ENCODE data around the gene WWC2. TPM values are rescaled to one million over a fixed set of nuclear protein-coding genes. Genes with fewer than 3 reads are reported as not detected.

WWC2 gene
- total and polyA plus RNA-seq, 2 experiments from 2014 or later = 19.3 to 24.7 TPM

GRCh38 chr4:183300655-183301054, 201.6 kb downstream of the WWC2 start:
- no peaks in the 10 kb centered on the region for H3K9me2 ChIP-seq (replicated peaks; ENCODE audit: insufficient read depth)
- no peak for DNase-seq (ENCODE audit: low spot score)
- H3K4me2 ChIP-seq = no peak overlapping the region
- no peak overlapping the region for H3K27ac ChIP-seq
- no peaks in the 10 kb centered on the region for H3K27me3 ChIP-seq
- TF ChIP-seq CTCF (IDR thresholded peaks at IDR 0.05; ENCODE audit: poor library complexity) = no peak
- TF ChIP-seq EZH2phosphoT487 (IDR thresholded peaks at IDR 0.05; ENCODE audit: low read depth, severe bottlenecking, unreplicated experiment) = no peak
- no peak for TF ChIP-seq EZH2 (IDR thresholded peaks at IDR 0.05; ENCODE audit: borderline replicate concordance)
- no peaks in the 10 kb centered on the region for H3K79me2 ChIP-seq
- H3K4me3 ChIP-seq = no peak overlapping the region
- H3K9me3 ChIP-seq (ENCODE audit: low read depth) = no peaks in the 10 kb centered on the region
- H4K20me1 ChIP-seq (ENCODE audit: insufficient read depth, poor library complexity, severe bottlenecking) = no peaks in the 10 kb centered on the region
- WGBS (ENCODE audit: low lambda C conversion rate, missing lambda C conversion rate) = 82% methylated on average over 5 of the region's 5 CpGs
- no peaks in the 10 kb centered on the region for H3K36me3 ChIP-seq (replicated peaks; ENCODE audit: insufficient read depth, low read depth)
- no peaks in the 10 kb centered on the region for H3K4me1 ChIP-seq (ENCODE audit: insufficient read depth)
- H2AFZ ChIP-seq = no peak overlapping the region

- no peak for TF ChIP-seq EZH2phosphoT487 (IDR thresholded peaks at IDR 0.05; ENCODE audit: low read depth, severe bottlenecking, unreplicated experiment)
- TF ChIP-seq CTCF (IDR thresholded peaks at IDR 0.05; ENCODE audit: poor library complexity) = no peak
- TF ChIP-seq EZH2 (IDR thresholded peaks at IDR 0.05; ENCODE audit: borderline replicate concordance) = no peak
- no peak overlapping the region for H3K4me2 ChIP-seq
- H4K20me1 ChIP-seq (ENCODE audit: insufficient read depth, poor library complexity, severe bottlenecking) = no peaks in the 10 kb centered on the region
- no peaks in the 10 kb centered on the region for H3K4me1 ChIP-seq (ENCODE audit: insufficient read depth)
- H3K4me3 ChIP-seq = no peak overlapping the region
- no peaks in the 10 kb centered on the region for H3K36me3 ChIP-seq (replicated peaks; ENCODE audit: insufficient read depth, low read depth)
- H3K27me3 ChIP-seq = no peaks in the 10 kb centered on the region
- no peak overlapping the region for H3K27ac ChIP-seq
- H2AFZ ChIP-seq = no peak overlapping the region
- 87% methylated on average over 4 of the region's 4 CpGs for WGBS (ENCODE audit: low lambda C conversion rate, missing lambda C conversion rate)
- no peaks in the 10 kb centered on the region for H3K9me3 ChIP-seq (ENCODE audit: low read depth)
- no peak for DNase-seq (ENCODE audit: low spot score)
- H3K9me2 ChIP-seq (replicated peaks; ENCODE audit: insufficient read depth) = no peaks in the 10 kb centered on the region
- no peaks in the 10 kb centered on the region for H3K79me2 ChIP-seq
Observed at GRCh38 chr4:183303301-183303700, 204.2 kb downstream of the WWC2 start.

GRCh38 chr4:183304067-183304466, 205.0 kb downstream of the WWC2 start:
- no peak overlapping the region for H2AFZ ChIP-seq
- TF ChIP-seq EZH2 (IDR thresholded peaks at IDR 0.05; ENCODE audit: borderline replicate concordance) (no peak), EZH2phosphoT487 (IDR thresholded peaks at IDR 0.05; ENCODE audit: low read depth, severe bottlenecking, unreplicated experiment) (no peak), CTCF (IDR thresholded peaks at IDR 0.05; ENCODE audit: poor library complexity) (no peak)
- no peaks in the 10 kb centered on the region for H3K27me3 ChIP-seq
- H3K4me3 ChIP-seq = no peak overlapping the region
- H3K9me3 ChIP-seq (ENCODE audit: low read depth) = no peaks in the 10 kb centered on the region
- no peaks in the 10 kb centered on the region for H3K36me3 ChIP-seq (replicated peaks; ENCODE audit: insufficient read depth, low read depth)
- H3K4me1 ChIP-seq (ENCODE audit: insufficient read depth) = no peaks in the 10 kb centered on the region
- no peak for DNase-seq (ENCODE audit: low spot score)
- no peak overlapping the region for H3K4me2 ChIP-seq
- H3K27ac ChIP-seq = no peak overlapping the region
- H3K79me2 ChIP-seq = no peaks in the 10 kb centered on the region
- WGBS (ENCODE audit: low lambda C conversion rate, missing lambda C conversion rate) = 83% methylated on average over 4 of the region's 4 CpGs
- no peaks in the 10 kb centered on the region for H3K9me2 ChIP-seq (replicated peaks; ENCODE audit: insufficient read depth)
- no peaks in the 10 kb centered on the region for H4K20me1 ChIP-seq (ENCODE audit: insufficient read depth, poor library complexity, severe bottlenecking)

- TF ChIP-seq EZH2phosphoT487 (IDR thresholded peaks at IDR 0.05; ENCODE audit: low read depth, severe bottlenecking, unreplicated experiment) = no peak
- TF ChIP-seq EZH2 (IDR thresholded peaks at IDR 0.05; ENCODE audit: borderline replicate concordance) = no peak
- no peak for TF ChIP-seq CTCF (IDR thresholded peaks at IDR 0.05; ENCODE audit: poor library complexity)
- H3K4me2 ChIP-seq = no peak overlapping the region
- no peaks in the 10 kb centered on the region for H3K4me1 ChIP-seq (ENCODE audit: insufficient read depth)
- 96% methylated on average over 2 of the region's 2 CpGs for WGBS (ENCODE audit: low lambda C conversion rate, missing lambda C conversion rate)
- no peaks in the 10 kb centered on the region for H4K20me1 ChIP-seq (ENCODE audit: insufficient read depth, poor library complexity, severe bottlenecking)
- no peak overlapping the region for H3K27ac ChIP-seq
- H3K79me2 ChIP-seq = no peaks in the 10 kb centered on the region
- no peaks in the 10 kb centered on the region for H3K9me3 ChIP-seq (ENCODE audit: low read depth)
- no peak overlapping the region for H3K4me3 ChIP-seq
- DNase-seq (ENCODE audit: low spot score) = no peak
- no peaks in the 10 kb centered on the region for H3K27me3 ChIP-seq
- no peak overlapping the region for H2AFZ ChIP-seq
- no peaks in the 10 kb centered on the region for H3K9me2 ChIP-seq (replicated peaks; ENCODE audit: insufficient read depth)
- H3K36me3 ChIP-seq (replicated peaks; ENCODE audit: insufficient read depth, low read depth) = no peaks in the 10 kb centered on the region
Observed at GRCh38 chr4:183304538-183304937, 205.5 kb downstream of the WWC2 start.
